NCI-H82 treated with DMSO at 0.1 percent for 48 hours (cell line): ENCODE data around the gene CCND1.
A peak's percentile ranks its signal among the peaks of the same experiment; 100 is the strongest.
"Not testable (repeated sequence)": the region's sequence is repeated elsewhere in the genome, so short reads cannot be mapped to it uniquely, and the experiment has no call there.

ENCODE experiments used
- DNase-seq: peaks from one replicate; lab custom pipeline; 2025; ENCODE audit not compliant: unreplicated experiment; lab: John Stamatoyannopoulos, UW

CCND1 gene

GRCh38 chr11:69617682-69618081 is 23.3 kb upstream of the CCND1 start:
- no peak for DNase-seq

GRCh38 chr11:69618237-69618636 is 22.7 kb upstream of the CCND1 start:
- DNase-seq: no peak

- DNase-seq: no peak
These were observed 20.2 kb upstream of the CCND1 start for GRCh38 chr11:69620683-69621290.

GRCh38 chr11:69622097-69622681 is 18.8 kb upstream of the CCND1 start:
- not testable (repeated sequence) for DNase-seq

- no peak for DNase-seq
These were observed 16.7 kb upstream of the CCND1 start for GRCh38 chr11:69624293-69624692.

GRCh38 chr11:69625476-69625875 is 15.5 kb upstream of the CCND1 start:
- no peak for DNase-seq

GRCh38 chr11:69627551-69627950 is 13.4 kb upstream of the CCND1 start:
- DNase-seq: no peak

GRCh38 chr11:69630017-69630416 is 10.9 kb upstream of the CCND1 start:
- DNase-seq: no peak

GRCh38 chr11:69630424-69630823 is 10.5 kb upstream of the CCND1 start:
- no peak for DNase-seq

GRCh38 chr11:69632900-69633299 is 8.1 kb upstream of the CCND1 start:
- DNase-seq: no peak

- no peak for DNase-seq
These were observed 6.9 kb upstream of the CCND1 start for GRCh38 chr11:69634069-69634468.

- no peak for DNase-seq
These were observed 6.4 kb upstream of the CCND1 start for GRCh38 chr11:69634590-69634989.

GRCh38 chr11:69635195-69635594 is 5.8 kb upstream of the CCND1 start:
- DNase-seq: no peak

- no peak for DNase-seq
These were observed 5.0 kb upstream of the CCND1 start for GRCh38 chr11:69635804-69636511.

GRCh38 chr11:69636512-69637197 is 4.3 kb upstream of the CCND1 start:
- no peak for DNase-seq

GRCh38 chr11:69637198-69637940 is 3.6 kb upstream of the CCND1 start:
- no peak for DNase-seq

- DNase-seq: no peak
These were observed 2.8 kb upstream of the CCND1 start for GRCh38 chr11:69637941-69638871.

GRCh38 chr11:69638941-69639681 is 1.8 kb upstream of the CCND1 start:
- DNase-seq: peak; percentile 52

GRCh38 chr11:69639831-69640230 is 1.1 kb upstream of the CCND1 start:
- DNase-seq: no peak
